Mononuclear cell (primary cell): Measurements from ENCODE around the gene NUDT13. TPM values are rescaled to one million over a fixed set of nuclear protein-coding genes. Genes with fewer than 3 reads are reported as not detected.
A peak's percentile ranks its signal among the peaks of the same experiment; 100 is the strongest.

Experiments used
- H3K27me3 ChIP-seq: 2 replicates; pipeline ENCODE4 v1.6.0; 2011; ENCODE audit warnings: low read length, control low read depth; ENCODE audit not compliant: insufficient read depth
- H3K4me1 ChIP-seq: 2 replicates; pipeline ENCODE4 v1.5.1; 2011; ENCODE audit warnings: mild to moderate bottlenecking, low read length, control low read depth; ENCODE audit not compliant: insufficient read depth
- H3K4me3 ChIP-seq: 2 replicates; pipeline ENCODE4 v1.5.1; 2011; ENCODE audit warnings: mild to moderate bottlenecking, low read length, moderate library complexity
- H3K9me3 ChIP-seq: 2 replicates; pipeline ENCODE4 v1.5.1; 2011; ENCODE audit warnings: low read depth, mild to moderate bottlenecking, control low read depth, low read length
- total RNA-seq: library from RNA; depleted of rRNA; stranded (reverse); fragments of >200 nt; gene quantifications from one replicate; pipeline ENCODE4 v1.2.3, GENCODE V29; 2012

The NUDT13 gene
- total RNA-seq = 0.42 TPM

DNA sequence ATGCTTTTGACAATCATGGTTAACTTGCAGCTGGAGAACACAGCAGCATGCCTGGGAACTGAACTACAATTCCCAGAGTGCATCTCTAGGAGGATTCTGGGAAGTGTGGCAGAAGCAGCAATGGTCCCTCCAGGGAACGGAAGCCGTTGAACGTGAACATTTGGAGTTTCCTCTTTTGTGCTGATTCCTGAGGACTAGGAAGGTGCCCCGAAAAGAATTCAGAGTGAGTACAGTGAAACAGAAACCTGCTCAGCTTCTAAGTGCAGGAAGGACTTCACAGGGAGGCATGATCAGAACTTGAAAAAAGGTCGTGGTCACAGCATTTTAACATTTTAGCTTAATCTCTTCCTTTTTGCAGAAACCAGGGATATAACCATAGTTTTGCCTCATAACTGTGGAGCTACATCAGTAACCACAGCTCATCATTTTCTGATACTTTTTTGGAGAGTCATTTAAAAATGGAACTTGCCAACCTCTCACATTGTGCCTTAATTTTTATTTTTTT is at the start of gene NUDT13:
Gene NUDT13, plus strand, starts transcription at position 111 of the 505 bp plus-strand sequence. CDS start 3,911 bp downstream, outside the sequence.
- H3K27me3 ChIP-seq = no peaks in the 10 kb centered on the region
- H3K9me3 ChIP-seq = no peaks in the 10 kb centered on the region
- H3K4me3 ChIP-seq = peak within 1 kb of the TSS; percentile 61
- H3K4me1 ChIP-seq = peaks cover 15% of the 10 kb centered on the region

- no peaks in the 10 kb centered on the region for H3K27me3 ChIP-seq
- H3K4me3 ChIP-seq = no peak overlapping the region
- H3K4me1 ChIP-seq = no peaks in the 10 kb centered on the region
Measured at GRCh38 chr10:73060738-73061635, 49.3 kb upstream of the NUDT13 start.

GRCh38 chr10:73061743-73062142 is 48.5 kb upstream of the NUDT13 start:
- Histone ChIP-seq H3K4me3 (no peak overlapping the region), H3K9me3 (no peaks in the 10 kb centered on the region), H3K27me3 (no peaks in the 10 kb centered on the region), H3K4me1 (no peaks in the 10 kb centered on the region)

More at GRCh38 chr10:73060738-73061635, 49.3 kb upstream of the NUDT13 start:
- H3K9me3 ChIP-seq = no peaks in the 10 kb centered on the region

- Histone ChIP-seq H3K9me3 (no peaks in the 10 kb centered on the region), H3K27me3 (no peaks in the 10 kb centered on the region), H3K4me1 (no peaks in the 10 kb centered on the region), H3K4me3 (no peak overlapping the region)
Measured at GRCh38 chr10:73065441-73065840, 44.8 kb upstream of the NUDT13 start.

DNA sequence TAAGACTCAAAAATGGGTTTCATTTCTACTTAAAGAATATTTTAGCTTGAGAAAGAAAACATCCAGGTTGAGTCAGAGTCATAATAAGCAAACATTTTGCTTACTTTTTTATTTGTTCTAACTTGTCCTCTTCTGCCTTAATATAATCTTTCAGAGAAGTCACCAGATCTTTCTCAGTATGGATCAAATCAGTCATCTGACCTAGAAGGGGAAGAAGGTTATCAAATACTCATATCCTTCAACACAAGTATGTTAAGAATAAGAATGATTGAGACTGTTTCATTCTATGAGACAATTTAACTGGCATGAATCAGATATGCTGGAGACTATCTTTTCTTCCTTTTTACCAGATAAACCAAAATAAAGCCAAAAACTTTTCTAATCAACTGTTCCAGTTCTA is 36.6 kb upstream of the NUDT13 start:
- H3K4me1 ChIP-seq = peaks cover 4% of the 10 kb centered on the region
- H3K27me3 ChIP-seq = no peaks in the 10 kb centered on the region
- no peaks in the 10 kb centered on the region for H3K9me3 ChIP-seq
- H3K4me3 ChIP-seq = no peak overlapping the region

DNA sequence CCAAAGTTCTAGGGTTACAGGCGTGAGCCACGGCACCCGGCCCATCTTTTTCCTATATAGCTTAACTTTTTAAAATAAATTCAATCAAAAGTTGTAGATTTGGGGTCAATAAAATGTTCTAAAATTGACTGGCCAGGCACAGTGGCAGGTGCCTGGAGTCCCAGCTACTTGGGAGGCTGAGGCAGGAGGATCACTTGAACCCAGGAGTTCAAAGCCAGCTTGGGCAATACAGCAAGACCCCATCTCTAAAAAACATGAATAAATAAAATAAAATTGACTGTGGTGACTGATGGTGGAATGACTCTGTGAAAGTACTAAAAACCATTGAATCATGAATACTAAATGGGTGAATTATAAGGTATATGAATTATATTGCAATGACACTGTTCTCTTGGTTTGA is 34.4 kb upstream of the NUDT13 start:
- Histone ChIP-seq H3K27me3 (no peaks in the 10 kb centered on the region), H3K9me3 (no peaks in the 10 kb centered on the region), H3K4me1 (peaks cover 4% of the 10 kb centered on the region), H3K4me3 (no peak overlapping the region)

DNA sequence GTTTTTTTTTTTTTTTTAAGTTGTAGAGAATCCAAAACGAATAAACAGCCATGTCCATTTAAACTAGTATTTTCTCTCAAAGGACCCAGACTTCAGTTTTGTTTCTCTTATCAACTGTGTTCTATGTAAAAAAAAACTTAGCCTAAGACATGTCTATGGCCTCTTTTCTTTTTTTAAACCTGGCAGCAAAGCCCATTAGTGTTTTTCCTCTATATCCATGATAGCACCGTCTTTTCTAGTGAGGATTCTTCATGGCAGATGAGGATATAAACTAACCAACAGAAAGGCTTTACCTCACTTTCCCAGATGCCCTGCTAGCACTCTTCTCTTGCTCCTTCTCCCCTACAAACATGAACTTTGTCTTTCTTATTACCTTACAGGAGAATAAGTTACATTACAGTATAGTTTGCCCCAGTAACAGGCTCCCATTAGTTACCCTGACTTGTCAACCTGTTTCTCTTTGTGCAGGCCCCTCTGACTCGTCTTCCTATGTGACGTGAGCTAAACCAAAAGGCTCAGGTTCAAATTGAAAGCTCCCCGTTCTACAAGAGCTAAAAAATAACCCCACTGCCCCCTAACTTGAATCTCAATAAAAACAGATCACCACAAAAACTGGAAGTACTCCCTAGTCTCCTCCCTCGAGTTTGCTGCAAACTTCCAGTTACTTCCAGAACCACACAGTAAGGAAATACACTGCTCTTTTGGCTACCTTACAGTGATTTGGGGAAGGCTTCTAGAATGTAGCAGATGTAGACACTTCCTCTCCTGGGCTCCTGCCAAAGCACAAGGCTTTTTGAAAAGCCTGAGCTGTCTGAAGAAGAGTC is 33.7 kb upstream of the NUDT13 start:
- no peak overlapping the region for H3K4me3 ChIP-seq
- H3K4me1 ChIP-seq = peaks cover 4% of the 10 kb centered on the region
- no peaks in the 10 kb centered on the region for H3K9me3 ChIP-seq
- H3K27me3 ChIP-seq = no peaks in the 10 kb centered on the region

GRCh38 chr10:73079779-73080541 is 30.3 kb upstream of the NUDT13 start:
- H3K4me1 ChIP-seq = peaks cover 4% of the 10 kb centered on the region
- no peaks in the 10 kb centered on the region for H3K27me3 ChIP-seq
- H3K4me3 ChIP-seq = no peak overlapping the region
- no peaks in the 10 kb centered on the region for H3K9me3 ChIP-seq

DNA sequence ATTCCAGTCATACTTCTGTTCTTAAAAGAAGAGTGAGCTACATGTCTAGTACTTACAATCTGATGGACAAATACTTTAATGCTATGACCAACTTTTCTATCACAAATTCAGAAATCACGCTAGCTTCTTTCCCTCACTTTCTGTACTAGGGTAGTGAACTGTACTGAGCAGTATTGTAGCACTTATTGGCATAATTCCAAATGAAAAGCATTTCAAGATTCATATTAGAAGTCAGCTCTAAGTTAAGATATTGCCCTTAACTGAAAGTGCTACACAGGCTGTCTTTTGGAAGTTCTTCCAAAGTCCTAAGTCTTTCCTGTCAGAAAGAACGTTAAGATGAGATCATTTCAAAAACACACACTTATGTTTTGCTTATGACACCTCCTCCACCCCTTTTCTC is 27.0 kb upstream of the NUDT13 start:
- H3K4me1 ChIP-seq = no peaks in the 10 kb centered on the region
- H3K4me3 ChIP-seq = no peak overlapping the region
- no peaks in the 10 kb centered on the region for H3K9me3 ChIP-seq
- no peaks in the 10 kb centered on the region for H3K27me3 ChIP-seq

DNA sequence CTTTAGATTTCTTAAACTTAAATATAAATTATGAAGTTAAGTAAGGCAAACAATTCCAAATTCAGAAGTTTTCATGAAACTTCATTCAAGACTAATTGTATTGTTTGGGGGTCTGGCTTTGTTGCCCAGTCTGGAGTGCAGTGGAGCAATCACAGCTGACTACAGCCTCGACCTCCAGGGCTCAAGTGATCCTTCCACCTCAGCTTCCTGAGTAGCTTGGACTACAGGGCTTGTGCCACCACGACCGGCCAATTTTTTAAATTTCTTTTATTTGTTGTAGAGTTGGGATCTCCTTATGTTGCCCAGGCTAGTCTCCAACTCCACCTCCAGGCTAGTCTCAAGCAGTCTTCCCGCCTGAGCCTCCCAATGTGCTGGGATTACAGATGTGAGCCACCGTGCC is 26.0 kb upstream of the NUDT13 start:
- Histone ChIP-seq H3K4me1 (no peaks in the 10 kb centered on the region), H3K4me3 (no peak overlapping the region), H3K9me3 (no peaks in the 10 kb centered on the region), H3K27me3 (no peaks in the 10 kb centered on the region)

GRCh38 chr10:73086816-73087215 is 23.4 kb upstream of the NUDT13 start:
- Histone ChIP-seq H3K27me3 (no peaks in the 10 kb centered on the region), H3K4me3 (no peak overlapping the region), H3K4me1 (no peaks in the 10 kb centered on the region), H3K9me3 (no peaks in the 10 kb centered on the region)

DNA sequence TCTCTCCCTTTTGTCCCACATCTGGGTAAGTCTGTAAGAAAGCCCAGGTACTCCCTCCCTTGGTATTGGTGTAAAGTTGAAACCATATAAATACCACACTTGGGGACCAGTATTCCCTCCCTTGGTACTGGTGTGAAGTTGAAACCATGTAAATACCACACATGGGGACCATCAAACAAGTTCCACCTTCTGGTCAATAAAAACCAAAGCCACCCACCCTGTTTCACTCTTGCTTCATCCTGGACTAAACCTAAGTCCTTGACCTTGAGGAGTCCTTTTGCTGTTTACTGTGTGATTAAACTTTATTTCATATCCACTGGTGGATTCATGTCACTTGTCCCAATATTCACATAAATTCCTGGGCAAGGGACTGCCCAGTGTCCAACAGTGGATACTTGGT is 22.0 kb upstream of the NUDT13 start:
- no peak overlapping the region for H3K4me3 ChIP-seq
- H3K9me3 ChIP-seq = no peaks in the 10 kb centered on the region
- H3K27me3 ChIP-seq = no peaks in the 10 kb centered on the region
- H3K4me1 ChIP-seq = no peaks in the 10 kb centered on the region

GRCh38 chr10:73092830-73093229 is 17.4 kb upstream of the NUDT13 start:
- H3K4me3 ChIP-seq = no peak overlapping the region
- no peaks in the 10 kb centered on the region for H3K27me3 ChIP-seq
- H3K9me3 ChIP-seq = no peaks in the 10 kb centered on the region
- H3K4me1 ChIP-seq = peaks cover 17% of the 10 kb centered on the region

DNA sequence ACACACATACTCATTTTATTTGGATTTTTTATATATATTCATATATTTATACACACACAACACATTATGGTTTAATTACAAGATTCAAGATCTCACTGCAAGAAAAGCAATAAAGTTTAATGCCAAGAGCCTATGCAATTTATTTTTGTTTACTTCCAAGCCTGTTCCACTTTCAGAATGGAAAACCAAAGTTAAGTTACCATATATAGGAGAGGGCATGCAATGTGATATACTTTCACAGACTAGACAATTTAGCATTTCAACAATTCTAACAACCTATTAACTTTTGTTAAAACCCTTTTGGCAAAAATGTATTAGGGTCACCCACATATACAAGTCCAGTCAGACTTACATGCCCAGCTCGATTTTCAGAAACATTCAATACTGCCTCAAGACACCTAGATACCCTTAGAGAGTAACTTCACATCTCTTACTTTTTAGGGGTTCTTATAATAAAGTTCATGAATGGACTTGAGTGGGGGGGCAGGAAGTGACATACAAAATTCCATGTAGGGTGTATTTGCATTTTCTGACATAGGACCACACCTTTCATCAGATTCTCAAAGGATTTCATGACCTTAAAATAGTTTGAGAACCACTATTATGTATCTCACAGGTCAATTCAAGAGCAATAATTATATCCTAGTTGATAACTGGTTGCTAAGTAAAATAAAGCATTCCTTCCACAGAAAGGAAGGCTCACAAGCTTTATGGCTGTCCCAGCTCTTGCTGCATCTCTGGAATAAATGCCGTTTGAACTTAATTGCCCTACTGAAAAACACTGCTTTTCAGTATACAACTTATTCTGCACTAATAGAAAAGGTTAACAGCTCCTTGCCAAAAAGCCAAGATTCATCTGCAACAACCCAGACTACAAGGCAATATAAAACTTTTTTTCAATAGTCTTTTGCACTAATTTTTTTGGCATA is 16.1 kb upstream of the NUDT13 start:
- Histone ChIP-seq H3K27me3 (no peaks in the 10 kb centered on the region), H3K4me1 (peaks cover 17% of the 10 kb centered on the region), H3K4me3 (no peak overlapping the region), H3K9me3 (no peaks in the 10 kb centered on the region)
